Adrenal gland (tissue), 5 donors: ENCODE results near the gene CCR7.

Source experiments
- CTCF ChIP-seq, 6 experiments: fragments of 450-650 bp in 4 of 6; fragments of 200-600 bp in 2 of 6; sonication (generic) in 1 of 6; IDR thresholded peaks; 1 replicate in 5 of 6; 2 replicates in 1 of 6; pipeline versions ENCODE4 v1.5.1 to v1.8.0; 2016 to 2021; ENCODE audit warnings: antibody characterized with exemption in 6 of 6, mild to moderate bottlenecking in 2 of 6, moderate library complexity in 1 of 6
- POLR2A ChIP-seq, 2 donors: fragments of 450-650 bp; IDR thresholded peaks; one replicate each; pipeline ENCODE4 v1.6.1; 2017; ENCODE audit warnings: antibody characterized with exemption in 2 of 2, mild to moderate bottlenecking in 2 of 2, moderate library complexity in 1 of 2
- donor health status: DM: no; HTN: no; CAD: no.

- no peak for TF ChIP-seq CTCF (IDR thresholded peaks at IDR 0.05)
- no peak for TF ChIP-seq POLR2A (IDR thresholded peaks at IDR 0.05)
Measured at GRCh38 chr17:40545660-40546059, 19.6 kb downstream of the CCR7 start.
